Thyroid gland (tissue), 4 donors: ENCODE data around the gene FXR1. TPM values are rescaled to one million over a fixed set of nuclear protein-coding genes. Genes with fewer than 3 reads are reported as not detected.

Experiments used
- DNase-seq, 2 donors: peaks; one replicate each; pipeline ENCODE4 v3.0.0-alpha.2; 2019
- H3K27ac ChIP-seq, 3 donors: fragments of 200-600 bp; sonication (generic); 1 replicate in 2 of 3; 2 replicates in 1 of 3; pipeline ENCODE4 v1.5.1; 2016 to 2019; ENCODE audit warnings: mild to moderate bottlenecking in 1 of 3, moderate library complexity in 1 of 3
- H3K27me3 ChIP-seq: fragments of 200-600 bp; sonication (generic); one replicate; pipeline ENCODE4 v1.5.1; 2019
- H3K36me3 ChIP-seq, 2 donors: fragments of 200-600 bp; sonication (generic); one replicate each; pipeline ENCODE4 v1.5.1; 2016 to 2019
- H3K4me1 ChIP-seq, 2 donors: fragments of 200-600 bp; sonication (generic); one replicate each; pipeline ENCODE4 v1.5.1; 2017 to 2019
- H3K4me3 ChIP-seq, 3 donors: fragments of 200-600 bp; sonication (generic); replicated peaks in 1 of 3; 1 replicate in 2 of 3; 2 replicates in 1 of 3; pipeline ENCODE4 v1.5.1; 2016; ENCODE audit warnings: mild to moderate bottlenecking in 1 of 3
- H3K9me3 ChIP-seq: fragments of 200-600 bp; sonication (generic); one replicate; pipeline ENCODE4 v1.5.1; 2017
- POLR2A ChIP-seq, 2 donors: fragments of 450-650 bp; IDR thresholded peaks; one replicate each; pipeline ENCODE4 v1.6.1; 2017; ENCODE audit warnings: antibody characterized with exemption in 2 of 2, mild to moderate bottlenecking in 2 of 2, moderate library complexity in 1 of 2
- WGBS, 2 donors: methylation state at CpG; one replicate each; pipeline ENCODE4 v1.1.5; 2017; 5-methylcytosine and 5-hydroxymethylcytosine counted together
- intact Hi-C: fragments of 100-400 bp; cut with DNase I; formaldehyde crosslinking; loops from one replicate; pipeline ENCODE4 v1.15.1; 2023
- total RNA-seq, 4 donors: library from RNA; depleted of rRNA; stranded (reverse); fragments of >200 nt; gene quantifications; one replicate each; pipeline ENCODE4 v1.2.3, GENCODE V29; 2016
- TF ChIP-seq, protein P1 (sequence below), 6 experiments: fragments of 200-600 bp in 3 of 6; fragments of 450-650 bp in 3 of 6; sonication (generic) in 3 of 6; IDR thresholded peaks; one replicate each; pipeline ENCODE4 v1.5.1; 2016 to 2019; ENCODE audit warnings: antibody characterized with exemption in 6 of 6, mild to moderate bottlenecking in 2 of 6, inconsistent platforms in 1 of 6, moderate library complexity in 1 of 6

Gene FXR1
- total RNA-seq, 4 donors from 2014 or later: 115 to 142 (median 133) TPM

DNA sequence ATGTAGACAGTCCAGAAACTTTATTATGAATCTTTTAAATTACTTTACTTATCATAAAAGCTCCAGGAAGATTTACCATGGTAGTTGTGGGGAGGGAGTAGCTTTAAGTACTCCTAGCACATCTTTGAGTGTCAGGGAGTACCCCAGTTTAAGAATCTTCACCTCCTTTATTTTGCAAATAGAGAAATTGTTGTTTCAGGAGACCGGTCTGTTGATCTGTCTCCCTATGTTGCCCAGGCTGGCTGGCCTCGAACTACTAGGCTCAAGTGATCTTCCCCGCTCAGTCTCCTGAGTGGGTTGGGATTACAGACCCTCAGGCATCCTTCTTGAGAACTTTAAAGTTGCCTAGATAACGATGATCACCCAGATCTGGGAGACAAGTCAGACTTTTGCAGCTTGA is 11.1 kb downstream of the FXR1 start:
- TF ChIP-seq POLR2A (IDR thresholded peaks at IDR 0.05): no peak
- TF ChIP-seq, protein P1, sequence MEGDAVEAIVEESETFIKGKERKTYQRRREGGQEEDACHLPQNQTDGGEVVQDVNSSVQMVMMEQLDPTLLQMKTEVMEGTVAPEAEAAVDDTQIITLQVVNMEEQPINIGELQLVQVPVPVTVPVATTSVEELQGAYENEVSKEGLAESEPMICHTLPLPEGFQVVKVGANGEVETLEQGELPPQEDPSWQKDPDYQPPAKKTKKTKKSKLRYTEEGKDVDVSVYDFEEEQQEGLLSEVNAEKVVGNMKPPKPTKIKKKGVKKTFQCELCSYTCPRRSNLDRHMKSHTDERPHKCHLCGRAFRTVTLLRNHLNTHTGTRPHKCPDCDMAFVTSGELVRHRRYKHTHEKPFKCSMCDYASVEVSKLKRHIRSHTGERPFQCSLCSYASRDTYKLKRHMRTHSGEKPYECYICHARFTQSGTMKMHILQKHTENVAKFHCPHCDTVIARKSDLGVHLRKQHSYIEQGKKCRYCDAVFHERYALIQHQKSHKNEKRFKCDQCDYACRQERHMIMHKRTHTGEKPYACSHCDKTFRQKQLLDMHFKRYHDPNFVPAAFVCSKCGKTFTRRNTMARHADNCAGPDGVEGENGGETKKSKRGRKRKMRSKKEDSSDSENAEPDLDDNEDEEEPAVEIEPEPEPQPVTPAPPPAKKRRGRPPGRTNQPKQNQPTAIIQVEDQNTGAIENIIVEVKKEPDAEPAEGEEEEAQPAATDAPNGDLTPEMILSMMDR (IDR thresholded peaks at IDR 0.05): no peak
- no peak for DNase-seq
- Histone ChIP-seq H3K36me3 (no peaks in the 10 kb centered on the region), H3K27me3 (no peaks in the 10 kb centered on the region), H3K27ac (no peak overlapping the region), H3K9me3 (no peaks in the 10 kb centered on the region), H3K4me3 (no peak overlapping the region), H3K4me1 (peaks cover 14 to 16% of the 10 kb centered on the region in 2 donors)
- intact Hi-C loops: no loop called here
- 84 to 85% methylated on average over 4 of the region's 4 CpGs for WGBS, 2 donors

DNA sequence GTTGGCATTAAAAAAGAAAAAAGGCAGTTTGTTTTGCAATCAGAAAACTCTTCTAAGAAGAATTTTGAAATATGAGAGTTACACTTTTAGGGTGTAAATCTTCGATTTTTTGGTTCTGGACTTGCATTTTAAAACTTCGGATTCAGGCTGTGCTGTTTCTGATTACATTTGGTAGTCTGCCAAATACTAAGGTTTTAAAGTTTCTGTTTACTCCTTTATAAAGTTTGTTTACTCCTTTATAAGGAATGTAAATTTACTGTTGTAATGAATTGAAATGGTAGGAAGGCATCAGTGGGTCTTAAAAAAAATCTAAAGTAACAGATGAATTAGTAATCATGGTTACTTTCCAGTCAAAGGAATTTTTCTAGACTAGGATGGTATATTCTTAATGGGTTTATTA is 14.1 kb downstream of the FXR1 start:
- no peaks in the 10 kb centered on the region for H3K27me3 ChIP-seq
- TF ChIP-seq, protein P1 (IDR thresholded peaks at IDR 0.05): no peak
- TF ChIP-seq POLR2A (IDR thresholded peaks at IDR 0.05): no peak
- no peak overlapping the region for H3K4me3 ChIP-seq
- intact Hi-C loops: no loop called here
- H3K9me3 ChIP-seq: no peaks in the 10 kb centered on the region
- H3K36me3 ChIP-seq: no peaks in the 10 kb centered on the region
- DNase-seq: no peak
- peaks cover 3 to 5% of the 10 kb centered on the region in 2 donors for H3K4me1 ChIP-seq
- no peak overlapping the region for H3K27ac ChIP-seq
- 92 to 94% methylated on average over 2 of the region's 2 CpGs for WGBS, 2 donors

DNA sequence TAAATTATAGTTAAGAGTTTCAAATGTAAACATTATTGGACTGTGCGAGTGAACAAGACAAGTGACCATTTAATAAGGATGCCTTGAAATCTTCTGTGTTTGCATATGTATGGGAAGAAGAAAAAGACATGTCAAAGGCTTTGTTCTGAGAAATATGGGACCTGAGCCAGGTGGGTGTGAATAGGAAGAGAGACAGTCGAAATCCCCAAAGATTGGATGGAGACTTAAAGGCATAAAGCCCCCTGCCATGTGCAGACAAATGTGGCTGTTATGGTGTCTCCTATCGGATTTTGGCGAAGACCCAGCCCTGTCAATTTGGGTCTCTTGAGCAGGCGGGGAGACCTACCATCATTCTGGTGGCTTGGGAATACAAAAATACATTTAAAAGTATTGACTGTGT is 16.9 kb downstream of the FXR1 start:
- peaks cover 3 to 12% of the 10 kb centered on the region in 2 donors for H3K4me1 ChIP-seq

DNA sequence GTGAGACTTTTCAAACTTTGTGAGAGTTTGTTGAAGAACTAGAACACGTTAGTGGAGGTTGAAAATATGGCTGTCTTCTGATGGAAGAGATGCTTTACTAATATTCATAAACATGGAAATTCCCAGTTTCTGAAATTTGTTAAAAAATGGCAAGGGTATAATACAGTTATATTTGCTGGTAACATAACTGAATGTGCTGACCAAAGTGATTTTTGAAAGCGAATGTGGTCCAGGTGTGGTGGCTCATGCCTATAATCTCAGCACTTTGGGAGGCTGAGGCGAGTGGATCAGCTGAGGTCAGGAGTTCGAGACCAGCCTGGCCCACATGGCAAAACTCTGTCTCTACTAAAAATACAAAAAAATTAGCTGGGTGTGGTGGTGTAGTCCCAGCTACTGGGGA is 18.1 kb downstream of the FXR1 start:
- Histone ChIP-seq H3K9me3 (no peaks in the 10 kb centered on the region), H3K4me3 (no peak overlapping the region), H3K4me1 (peaks cover 3 to 12% of the 10 kb centered on the region in 2 donors), H3K27me3 (no peaks in the 10 kb centered on the region), H3K27ac (no peak overlapping the region), H3K36me3 (no peaks in the 10 kb centered on the region)
- intact Hi-C loops: no loop called here
- DNase-seq: no peak
- 94 to 95% methylated on average over 4 of the region's 4 CpGs for WGBS, 2 donors
- TF ChIP-seq, protein P1 (IDR thresholded peaks at IDR 0.05): no peak
- no peak for TF ChIP-seq POLR2A (IDR thresholded peaks at IDR 0.05)

More for the DNA sequence above, 16.9 kb downstream of the FXR1 start:
- Histone ChIP-seq H3K4me3 (no peak overlapping the region), H3K27ac (no peak overlapping the region), H3K36me3 (no peaks in the 10 kb centered on the region), H3K27me3 (no peaks in the 10 kb centered on the region), H3K9me3 (no peaks in the 10 kb centered on the region)
- DNase-seq: no peak
- WGBS, 2 donors: 92 to 95% methylated on average over 5 of the region's 5 CpGs
- TF ChIP-seq POLR2A (IDR thresholded peaks at IDR 0.05): no peak
- TF ChIP-seq, protein P1 (IDR thresholded peaks at IDR 0.05): no peak
- intact Hi-C loops: no loop called here

DNA sequence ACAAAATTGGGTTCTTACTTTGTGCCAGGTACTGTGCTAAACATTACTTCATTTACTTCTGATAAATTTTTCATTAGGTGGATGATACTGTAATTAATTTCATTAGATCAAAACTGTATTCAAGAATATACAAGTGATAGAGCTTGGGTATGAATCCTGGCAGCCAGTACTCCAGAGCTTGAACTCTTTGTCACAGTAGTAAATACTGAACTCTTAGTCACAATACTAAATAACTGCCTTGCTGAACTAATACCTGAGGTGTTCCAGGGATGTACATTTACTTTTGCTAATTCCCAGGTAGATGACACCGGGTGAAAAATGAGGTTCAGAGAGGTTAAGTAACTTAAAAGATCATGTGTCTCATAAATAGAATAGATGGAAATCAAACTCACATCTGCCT is 20.3 kb downstream of the FXR1 start:
- no peak overlapping the region for H3K4me3 ChIP-seq
- peaks cover 0 to 7% of the 10 kb centered on the region in 2 donors for H3K4me1 ChIP-seq
- DNase-seq: no peak
- H3K36me3 ChIP-seq: peaks cover 0 to 11% of the 10 kb centered on the region in 2 donors
- H3K27ac ChIP-seq: no peak overlapping the region
- H3K27me3 ChIP-seq: no peaks in the 10 kb centered on the region
- no peaks in the 10 kb centered on the region for H3K9me3 ChIP-seq
- no peak for TF ChIP-seq POLR2A (IDR thresholded peaks at IDR 0.05)
- TF ChIP-seq, protein P1 (IDR thresholded peaks at IDR 0.05): no peak
- intact Hi-C loops: no loop called here
- 95 to 100% methylated on average over 1 of the region's 1 CpG for WGBS, 2 donors
